DMS153 (cell line): Measurements from ENCODE around the gene CYP4F11.
"Not testable (repeated sequence)": the region's sequence is repeated elsewhere in the genome, so short reads cannot be mapped to it uniquely, and the experiment has no call there.

Source experiments
- DNase-seq: peaks from one replicate; lab custom pipeline; 2025; lab: John Stamatoyannopoulos, UW

CYP4F11 gene

DNA sequence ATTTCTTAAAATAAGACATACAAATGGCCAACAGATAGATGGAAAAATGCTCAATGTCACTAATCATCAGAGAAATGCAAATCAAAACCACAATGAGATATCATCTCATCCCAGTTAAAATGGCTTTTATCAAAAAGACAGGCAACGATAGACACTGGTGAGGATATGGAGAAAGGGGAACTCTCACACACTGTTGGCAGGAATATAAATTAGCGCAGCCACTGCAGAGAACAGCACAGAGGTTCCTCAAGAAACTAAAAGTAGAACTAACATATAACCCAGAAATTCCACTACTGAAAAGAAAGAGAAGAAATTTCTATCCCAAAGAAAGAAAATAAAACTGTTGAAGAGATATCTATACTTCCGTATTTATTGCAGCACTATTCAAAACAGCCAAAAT, 51.0 kb downstream of the CYP4F11 start:
- not testable (repeated sequence) for DNase-seq

DNA sequence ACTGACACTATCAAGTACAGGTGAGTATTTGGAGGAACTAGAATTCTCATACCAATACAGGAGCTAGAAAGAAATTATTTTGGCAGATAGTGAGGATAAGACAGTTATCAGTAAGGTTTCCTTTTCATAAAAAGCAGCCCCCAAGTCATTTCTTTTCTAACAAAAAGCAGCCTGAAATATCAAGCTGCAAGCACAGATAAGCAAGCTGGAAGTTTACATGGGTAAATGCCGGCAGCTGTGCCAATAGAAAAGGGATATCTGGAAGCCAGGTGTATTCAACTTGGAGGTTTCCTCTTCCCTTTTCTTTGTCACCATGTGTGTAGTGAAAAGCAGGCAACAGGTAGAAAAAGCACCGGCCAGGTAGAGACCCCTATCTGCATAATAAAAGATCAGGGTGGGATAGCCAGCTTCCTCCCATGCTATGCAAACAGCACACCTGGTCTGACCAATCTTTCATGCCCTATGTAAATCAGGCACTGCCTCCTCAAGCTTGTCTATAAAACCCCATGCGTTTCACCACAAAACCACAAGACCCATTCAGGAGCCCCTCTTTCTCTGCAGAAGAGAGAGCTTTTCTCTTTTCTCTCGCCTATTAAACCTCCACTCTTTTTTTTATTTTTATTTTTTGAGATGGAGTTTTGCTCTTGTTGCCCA, 59.4 kb downstream of the CYP4F11 start:
- peak; percentile 23 for DNase-seq

- DNase-seq: not testable (repeated sequence)
Observed at GRCh38 chr19:15873771-15874170, 60.6 kb downstream of the CYP4F11 start.

GRCh38 chr19:15871570-15871969, 62.8 kb downstream of the CYP4F11 start:
- DNase-seq: no peak

- no peak for DNase-seq
Observed at GRCh38 chr19:15869873-15870272, 64.5 kb downstream of the CYP4F11 start.

GRCh38 chr19:15869109-15869555, 65.2 kb downstream of the CYP4F11 start:
- peak; percentile 97 for DNase-seq

DNA sequence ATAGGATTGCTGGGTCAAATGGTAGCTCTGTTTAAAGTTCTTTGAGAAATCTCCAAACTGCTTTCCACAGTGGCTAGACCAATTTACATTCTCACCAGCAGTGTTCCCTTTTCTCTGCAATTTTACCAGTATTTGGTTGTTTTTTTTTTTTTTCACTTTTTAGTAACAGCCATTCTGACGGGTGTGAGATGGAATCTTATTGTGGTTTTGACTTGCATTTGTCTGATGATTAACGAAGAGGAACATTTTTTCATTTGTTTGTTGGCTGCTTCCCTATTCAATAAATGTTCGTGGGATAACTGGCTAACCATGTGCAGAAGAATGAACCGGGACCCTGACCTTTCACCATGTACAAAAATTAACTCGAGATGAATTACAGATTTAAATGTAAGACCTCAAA, 67.7 kb downstream of the CYP4F11 start:
- DNase-seq: no peak

- no peak for DNase-seq
Observed at GRCh38 chr19:15864824-15865223, 69.5 kb downstream of the CYP4F11 start.

- no peak for DNase-seq
Observed at GRCh38 chr19:15863272-15863671, 71.1 kb downstream of the CYP4F11 start.

- DNase-seq: no peak
Observed at GRCh38 chr19:15862444-15862843, 71.9 kb downstream of the CYP4F11 start.
